ENCODE data around the gene SPTB.

The SPTB gene

GRCh38 chr14:64855721-64856528 lies 23.8 kb downstream of the SPTB start:
- no peak for TF ChIP-seq CTCF (IDR thresholded peaks at IDR 0.05; ENCODE audit: low read depth, low read length)
- DNase-seq = no peak
- H3K36me3 ChIP-seq = no peaks in the 10 kb centered on the region
- no peaks in the 10 kb centered on the region for H3K27me3 ChIP-seq
- no peak overlapping the region for H3K4me3 ChIP-seq (ENCODE audit: low read depth, low read length)
- H3K4me1 ChIP-seq = no peaks in the 10 kb centered on the region
- H3K9me3 ChIP-seq = no peaks in the 10 kb centered on the region; the same call in 1 of the 2 replicates

GRCh38 chr14:64850369-64851137 lies 29.2 kb downstream of the SPTB start:
- Histone ChIP-seq H3K9me3 (no peaks in the 10 kb centered on the region; the same call in 1 of the 2 replicates), H3K36me3 (no peaks in the 10 kb centered on the region), H3K27me3 (peaks cover 41% of the 10 kb centered on the region), H3K4me3 (ENCODE audit: low read depth, low read length) (no peak overlapping the region), H3K4me1 (no peaks in the 10 kb centered on the region)
- no peak for TF ChIP-seq CTCF (IDR thresholded peaks at IDR 0.05; ENCODE audit: low read depth, low read length)
- DNase-seq = no peak

DNA sequence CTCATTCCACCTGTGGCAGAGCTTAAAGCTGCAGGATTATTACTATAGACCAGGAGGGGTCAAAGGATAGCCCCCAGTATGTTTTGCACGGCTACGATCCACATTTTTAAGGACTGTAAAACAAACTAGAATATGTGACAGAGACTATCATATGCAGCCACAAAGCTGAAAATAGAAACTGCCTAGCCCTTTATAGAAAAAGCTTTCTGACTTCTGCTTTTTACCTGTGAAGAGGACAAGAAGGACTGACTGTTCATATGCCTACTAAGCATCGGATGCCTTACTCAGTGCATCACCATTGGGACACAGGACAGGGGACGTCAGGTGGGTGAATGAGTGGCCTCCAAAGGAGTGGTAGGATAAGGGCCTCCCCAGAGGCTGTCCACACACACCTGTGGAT lies 29.8 kb downstream of the SPTB start:
- Histone ChIP-seq H3K27me3 (peaks cover 47% of the 10 kb centered on the region), H3K36me3 (no peaks in the 10 kb centered on the region), H3K9me3 (no peaks in the 10 kb centered on the region; the same call in 1 of the 2 replicates), H3K4me3 (ENCODE audit: low read depth, low read length) (no peak overlapping the region), H3K4me1 (no peaks in the 10 kb centered on the region)
- DNase-seq = no peak
- TF ChIP-seq CTCF (IDR thresholded peaks at IDR 0.05; ENCODE audit: low read depth, low read length) = no peak

DNA sequence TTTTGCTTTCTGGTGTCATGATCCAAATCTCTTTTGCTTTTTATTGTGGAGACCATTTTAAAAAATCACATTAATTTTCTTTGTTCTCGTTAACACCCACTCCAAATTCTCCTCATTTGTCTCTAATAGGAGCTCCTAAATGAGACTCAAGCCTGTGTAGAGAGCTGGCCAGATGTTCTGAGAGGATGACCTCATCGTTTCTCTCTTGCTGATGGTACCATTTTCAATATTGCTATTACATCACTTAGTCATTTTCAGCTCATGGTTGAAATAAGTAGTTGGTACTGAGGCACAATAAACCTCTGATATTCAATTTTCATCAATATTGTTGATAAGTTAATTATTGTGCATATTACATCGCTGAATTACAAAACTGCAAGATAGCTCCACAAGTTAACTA lies 31.5 kb downstream of the SPTB start:
- no peaks in the 10 kb centered on the region for H3K4me1 ChIP-seq
- TF ChIP-seq CTCF (IDR thresholded peaks at IDR 0.05; ENCODE audit: low read depth, low read length) = no peak
- DNase-seq = no peak
- H3K27me3 ChIP-seq = peaks cover 63% of the 10 kb centered on the region
- no peaks in the 10 kb centered on the region for H3K36me3 ChIP-seq
- no peaks in the 10 kb centered on the region; the same call in 1 of the 2 replicates for H3K9me3 ChIP-seq
- no peak overlapping the region for H3K4me3 ChIP-seq (ENCODE audit: low read depth, low read length)

DNA sequence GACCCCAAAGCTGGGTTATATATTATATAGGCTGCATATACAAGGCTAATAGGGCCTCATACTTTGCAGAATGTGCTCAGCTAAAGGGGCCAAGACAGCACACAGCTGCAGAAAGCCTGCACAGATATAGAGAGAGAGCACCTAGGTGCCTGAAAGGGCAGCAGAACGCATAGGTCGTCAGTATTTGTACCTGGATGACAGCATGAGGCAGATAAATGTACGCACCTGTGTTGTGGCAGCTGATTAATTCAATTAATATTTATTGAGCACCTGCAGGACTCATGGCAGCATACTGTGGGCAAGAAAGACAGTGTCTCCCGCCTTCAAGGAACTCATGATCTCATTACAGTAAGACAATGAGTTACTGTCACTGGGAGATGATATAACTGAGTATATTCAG lies 33.4 kb downstream of the SPTB start:
- no peak for TF ChIP-seq CTCF (IDR thresholded peaks at IDR 0.05; ENCODE audit: low read depth, low read length)
- no peaks in the 10 kb centered on the region for H3K9me3 ChIP-seq
- H3K36me3 ChIP-seq = no peaks in the 10 kb centered on the region
- H3K4me1 ChIP-seq = no peaks in the 10 kb centered on the region
- peaks cover 70% of the 10 kb centered on the region for H3K27me3 ChIP-seq
- no peak for DNase-seq
- H3K4me3 ChIP-seq (ENCODE audit: low read depth, low read length) = no peak overlapping the region

DNA sequence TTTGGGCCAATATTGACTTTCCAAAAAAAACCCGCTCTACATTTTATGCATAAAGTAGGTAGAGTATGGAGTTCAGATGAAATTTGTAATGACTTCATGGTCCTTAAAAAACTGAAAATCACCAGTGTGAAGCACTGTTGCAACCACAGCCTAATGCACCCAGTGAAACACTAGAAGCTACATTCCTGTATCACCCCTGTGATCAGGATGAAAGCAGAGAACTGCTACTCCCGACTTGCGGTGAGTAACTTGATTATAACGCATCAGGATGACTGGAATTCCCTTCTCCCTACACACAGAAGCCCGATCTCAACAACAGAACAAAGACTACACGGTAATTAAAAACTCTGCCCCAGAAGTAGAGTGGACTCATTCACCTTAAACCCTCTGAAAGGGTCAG lies 33.8 kb downstream of the SPTB start:
- TF ChIP-seq CTCF (IDR thresholded peaks at IDR 0.05; ENCODE audit: low read depth, low read length) = no peak
- Histone ChIP-seq H3K4me3 (ENCODE audit: low read depth, low read length) (no peak overlapping the region), H3K36me3 (no peaks in the 10 kb centered on the region), H3K9me3 (no peaks in the 10 kb centered on the region), H3K27me3 (peaks cover 70% of the 10 kb centered on the region), H3K4me1 (no peaks in the 10 kb centered on the region)
- DNase-seq = no peak

Measured in BE2C (cell line).